ENCODE data around the gene SLC1A7.

Gene SLC1A7

GRCh38 chr1:53133261-53134041 lies 9.0 kb downstream of the SLC1A7 start:
- DNase-seq (ENCODE audit: low spot score) = no peak

- DNase-seq (ENCODE audit: low spot score) = no peak
These were observed 10.3 kb downstream of the SLC1A7 start for GRCh38 chr1:53132176-53132575.

- DNase-seq (ENCODE audit: low spot score) = no peak
These were observed 10.9 kb downstream of the SLC1A7 start for GRCh38 chr1:53131590-53131938.

- no peak for DNase-seq (ENCODE audit: low spot score)
These were observed 11.4 kb downstream of the SLC1A7 start for GRCh38 chr1:53130878-53131589.

GRCh38 chr1:53130598-53130877 lies 11.9 kb downstream of the SLC1A7 start:
- DNase-seq (ENCODE audit: low spot score) = no peak

GRCh38 chr1:53129891-53130597 lies 12.4 kb downstream of the SLC1A7 start:
- DNase-seq (ENCODE audit: low spot score) = no peak

- DNase-seq (ENCODE audit: low spot score) = no peak
These were observed 14.0 kb downstream of the SLC1A7 start for GRCh38 chr1:53128401-53128800.

GRCh38 chr1:53127546-53127945 lies 14.9 kb downstream of the SLC1A7 start:
- DNase-seq (ENCODE audit: low spot score) = no peak

- DNase-seq (ENCODE audit: low spot score) = no peak
These were observed 15.9 kb downstream of the SLC1A7 start for GRCh38 chr1:53126495-53126894.

GRCh38 chr1:53125623-53126360 lies 16.6 kb downstream of the SLC1A7 start:
- DNase-seq (ENCODE audit: low spot score) = no peak

GRCh38 chr1:53125122-53125521 lies 17.3 kb downstream of the SLC1A7 start:
- DNase-seq (ENCODE audit: low spot score) = no peak

- peak; percentile 51 for DNase-seq (ENCODE audit: low spot score)
These were observed 18.8 kb downstream of the SLC1A7 start for GRCh38 chr1:53123453-53124140.

- DNase-seq (ENCODE audit: low spot score) = no peak
These were observed 19.5 kb downstream of the SLC1A7 start for GRCh38 chr1:53122961-53123413.

- peak; percentile 57 for DNase-seq (ENCODE audit: low spot score)
These were observed 20.1 kb downstream of the SLC1A7 start for GRCh38 chr1:53122201-53122885.

- DNase-seq (ENCODE audit: low spot score) = no peak
These were observed 20.9 kb downstream of the SLC1A7 start for GRCh38 chr1:53121319-53122172.

GRCh38 chr1:53120659-53121058 lies 21.8 kb downstream of the SLC1A7 start:
- DNase-seq (ENCODE audit: low spot score) = no peak

GRCh38 chr1:53117836-53118235 lies 24.6 kb downstream of the SLC1A7 start:
- DNase-seq (ENCODE audit: low spot score) = no peak

- no peak for DNase-seq (ENCODE audit: low spot score)
These were observed 25.4 kb downstream of the SLC1A7 start for GRCh38 chr1:53116933-53117600.

- DNase-seq (ENCODE audit: low spot score) = no peak
These were observed 26.1 kb downstream of the SLC1A7 start for GRCh38 chr1:53116307-53116810.

All from AG08395 (cell line).